Rectal smooth muscle tissue (tissue), 1 donor: ENCODE data around the gene RPS6KA5.
"Not testable (repeated sequence)": the region's sequence is repeated elsewhere in the genome, so short reads cannot be mapped to it uniquely, and the experiment has no call there.

Experiments
- H3K27ac ChIP-seq: one replicate; pipeline ENCODE4 v1.7.0; 2013; ENCODE audit warnings: low read depth, low read length, inconsistent platforms
- H3K27me3 ChIP-seq: one replicate; pipeline ENCODE4 v1.7.0; 2013; ENCODE audit warnings: low read length; ENCODE audit not compliant: control insufficient read depth, insufficient read depth
- H3K36me3 ChIP-seq: one replicate; pipeline ENCODE4 v1.7.0; 2013; ENCODE audit warnings: low read length; ENCODE audit not compliant: control insufficient read depth, insufficient read depth
- H3K4me1 ChIP-seq: one replicate; pipeline ENCODE4 v1.7.0; 2013; ENCODE audit warnings: low read length; ENCODE audit not compliant: control insufficient read depth, insufficient read depth
- H3K4me3 ChIP-seq: one replicate; pipeline ENCODE4 v1.7.0; 2013; ENCODE audit warnings: low read length
- H3K9ac ChIP-seq: one replicate; pipeline ENCODE4 v1.7.0; 2013; ENCODE audit warnings: low read length

RPS6KA5 gene

DNA sequence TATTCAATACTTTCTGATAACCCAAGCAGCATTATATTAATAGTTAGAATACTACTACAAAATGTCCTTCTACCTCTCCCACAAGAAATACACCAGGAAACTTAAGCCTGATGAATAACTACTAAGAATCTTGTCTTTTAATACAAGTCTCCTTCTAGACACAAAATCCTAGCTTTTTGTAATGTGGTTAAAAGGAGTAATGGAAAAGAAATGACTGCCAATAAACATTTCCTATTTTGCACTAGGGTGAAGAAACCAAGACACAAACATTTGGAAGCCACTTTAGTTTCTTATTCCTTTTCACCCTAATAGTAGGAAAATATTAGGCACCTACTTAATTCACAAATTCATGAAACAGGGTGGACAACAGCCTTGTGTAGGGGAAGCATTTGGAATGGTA, 192.9 kb downstream of the RPS6KA5 start:
- Histone ChIP-seq H3K4me1 (peaks cover 9% of the 10 kb centered on the region), H3K36me3 (no peaks in the 10 kb centered on the region), H3K9ac (no peak overlapping the region), H3K27me3 (no peaks in the 10 kb centered on the region), H3K27ac (peak overlapping the region; percentile 55), H3K4me3 (no peak overlapping the region)

DNA sequence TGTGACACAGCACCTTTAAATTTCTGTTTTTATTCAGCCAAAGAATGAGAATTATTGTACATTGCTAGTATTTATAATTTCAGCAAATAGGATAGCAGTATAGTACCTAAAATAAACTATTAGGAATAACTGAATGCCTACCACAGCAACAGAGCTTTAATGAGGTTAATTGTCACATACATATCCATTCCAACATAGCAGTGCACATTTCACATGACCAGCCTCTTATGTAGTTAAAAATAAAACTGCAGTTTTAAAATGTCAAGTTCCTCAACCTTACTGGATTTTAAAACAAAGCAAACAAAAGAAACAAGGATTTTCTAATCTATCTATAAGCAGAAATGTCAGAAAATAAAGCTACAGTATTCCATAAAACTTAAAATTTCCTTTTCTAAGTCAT, 193.6 kb downstream of the RPS6KA5 start:
- no peak overlapping the region for H3K27ac ChIP-seq
- H3K27me3 ChIP-seq = no peaks in the 10 kb centered on the region
- no peak overlapping the region for H3K4me3 ChIP-seq
- no peaks in the 10 kb centered on the region for H3K36me3 ChIP-seq
- no peak overlapping the region for H3K9ac ChIP-seq
- peaks cover 8% of the 10 kb centered on the region for H3K4me1 ChIP-seq

DNA sequence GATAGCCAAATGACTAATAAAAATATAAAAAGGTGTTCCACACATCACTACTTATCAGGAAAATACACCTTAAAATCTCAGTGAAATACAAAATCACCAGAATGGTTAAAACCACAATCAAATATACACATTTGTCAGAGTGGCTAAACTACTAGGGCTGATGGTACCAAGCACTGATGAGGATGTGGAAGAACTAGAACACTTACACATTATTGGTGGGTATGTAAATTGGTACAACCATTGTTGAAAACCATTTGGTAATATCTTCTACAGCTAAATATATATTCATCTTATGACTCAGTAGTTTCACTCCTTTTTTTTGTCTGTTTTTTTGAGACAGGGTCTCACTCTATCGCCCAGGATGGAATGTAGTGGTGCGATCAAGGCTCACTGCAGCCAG, 195.7 kb downstream of the RPS6KA5 start:
- H3K9ac ChIP-seq = no peak overlapping the region
- no peak overlapping the region for H3K4me3 ChIP-seq
- no peaks in the 10 kb centered on the region for H3K27me3 ChIP-seq
- H3K4me1 ChIP-seq = peaks cover 4% of the 10 kb centered on the region
- no peak overlapping the region for H3K27ac ChIP-seq
- H3K36me3 ChIP-seq = no peaks in the 10 kb centered on the region

DNA sequence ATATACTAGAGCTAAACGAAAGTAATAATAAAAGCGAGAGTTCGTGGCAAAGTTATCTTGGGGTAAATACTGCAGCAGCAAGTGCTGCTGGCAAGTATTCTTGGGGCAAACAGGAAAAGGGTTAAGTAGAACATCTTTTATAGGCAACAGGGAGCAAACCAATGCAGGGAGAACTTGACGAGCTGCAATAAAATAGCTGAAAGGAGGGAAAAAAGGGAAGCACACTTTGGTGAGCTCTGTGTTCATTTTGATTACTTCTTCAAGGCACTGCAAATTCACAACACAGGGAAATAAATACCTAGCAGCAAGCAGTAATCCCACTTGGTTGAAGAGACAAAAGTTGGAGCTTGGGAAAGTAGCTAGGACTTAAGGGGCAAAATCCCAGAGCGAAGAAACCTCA, 201.9 kb downstream of the RPS6KA5 start:
- Histone ChIP-seq H3K27ac (no peak overlapping the region), H3K4me3 (no peak overlapping the region), H3K4me1 (no peaks in the 10 kb centered on the region), H3K36me3 (no peaks in the 10 kb centered on the region), H3K9ac (no peak overlapping the region), H3K27me3 (no peaks in the 10 kb centered on the region)

DNA sequence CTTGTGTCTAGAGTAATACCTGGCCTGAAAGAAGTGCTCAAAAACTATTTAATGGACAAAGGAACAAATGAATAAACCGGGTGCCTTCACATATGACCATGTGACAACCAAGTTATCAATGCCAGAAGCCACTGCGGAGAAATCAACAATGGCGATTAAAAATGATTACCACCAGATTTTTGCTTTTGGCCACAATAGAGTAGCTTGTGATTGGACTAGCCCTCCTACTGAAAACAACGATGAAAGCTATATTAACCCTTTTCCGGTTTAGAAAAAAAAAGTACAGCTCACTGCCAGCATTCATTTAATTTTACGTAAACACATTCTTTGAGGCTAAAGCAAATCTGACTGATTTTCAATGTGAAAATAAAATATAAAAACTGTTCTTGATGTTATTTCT, 202.6 kb downstream of the RPS6KA5 start:
- Histone ChIP-seq H3K4me3 (no peak overlapping the region), H3K27ac (no peak overlapping the region), H3K36me3 (no peaks in the 10 kb centered on the region), H3K27me3 (no peaks in the 10 kb centered on the region), H3K4me1 (no peaks in the 10 kb centered on the region), H3K9ac (no peak overlapping the region)

DNA sequence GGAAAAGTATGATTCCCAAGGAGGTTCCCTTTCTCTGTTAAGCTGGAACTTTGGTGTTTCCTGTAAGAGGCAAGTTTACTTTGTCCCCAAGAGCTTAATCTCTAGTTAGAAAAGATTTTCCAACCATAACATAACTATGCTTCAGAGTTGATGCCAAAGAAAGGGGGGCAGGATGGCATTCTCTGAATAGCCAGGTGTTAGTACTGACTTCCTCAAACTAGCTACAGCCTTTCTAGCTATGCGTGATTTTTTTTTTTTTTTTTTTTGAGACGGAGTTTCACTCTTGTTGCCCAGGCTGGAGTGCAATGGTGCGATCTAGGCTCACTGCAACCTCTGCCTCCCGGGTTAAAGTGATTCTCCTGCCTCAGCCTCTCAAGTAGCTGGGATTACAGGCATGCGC, 204.3 kb downstream of the RPS6KA5 start:
- not testable (repeated sequence) for H3K9ac ChIP-seq, H3K27me3 ChIP-seq, H3K36me3 ChIP-seq, H3K4me3 ChIP-seq, H3K27ac ChIP-seq, H3K4me1 ChIP-seq

DNA sequence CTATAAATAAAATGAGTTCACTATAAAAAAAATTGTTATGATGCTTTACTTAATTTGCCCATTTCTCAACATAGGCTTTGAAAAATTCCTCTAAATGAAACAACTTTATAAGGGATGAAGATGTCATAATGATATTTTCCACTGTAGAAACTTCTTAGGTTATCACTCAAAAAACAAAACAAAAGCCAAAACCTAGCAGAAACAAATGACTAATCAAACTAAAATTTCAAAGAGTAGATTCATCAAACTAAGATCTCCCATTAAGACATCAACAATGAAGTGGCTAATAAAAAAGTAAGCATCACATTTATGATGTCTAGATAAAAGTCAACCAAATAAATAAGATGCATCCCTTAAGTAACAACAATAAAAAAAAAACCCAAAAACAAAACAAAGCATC, 207.3 kb downstream of the RPS6KA5 start:
- H3K4me3 ChIP-seq = no peak overlapping the region
- no peaks in the 10 kb centered on the region for H3K4me1 ChIP-seq
- no peak overlapping the region for H3K9ac ChIP-seq
- H3K36me3 ChIP-seq = no peaks in the 10 kb centered on the region
- no peaks in the 10 kb centered on the region for H3K27me3 ChIP-seq
- no peak overlapping the region for H3K27ac ChIP-seq

DNA sequence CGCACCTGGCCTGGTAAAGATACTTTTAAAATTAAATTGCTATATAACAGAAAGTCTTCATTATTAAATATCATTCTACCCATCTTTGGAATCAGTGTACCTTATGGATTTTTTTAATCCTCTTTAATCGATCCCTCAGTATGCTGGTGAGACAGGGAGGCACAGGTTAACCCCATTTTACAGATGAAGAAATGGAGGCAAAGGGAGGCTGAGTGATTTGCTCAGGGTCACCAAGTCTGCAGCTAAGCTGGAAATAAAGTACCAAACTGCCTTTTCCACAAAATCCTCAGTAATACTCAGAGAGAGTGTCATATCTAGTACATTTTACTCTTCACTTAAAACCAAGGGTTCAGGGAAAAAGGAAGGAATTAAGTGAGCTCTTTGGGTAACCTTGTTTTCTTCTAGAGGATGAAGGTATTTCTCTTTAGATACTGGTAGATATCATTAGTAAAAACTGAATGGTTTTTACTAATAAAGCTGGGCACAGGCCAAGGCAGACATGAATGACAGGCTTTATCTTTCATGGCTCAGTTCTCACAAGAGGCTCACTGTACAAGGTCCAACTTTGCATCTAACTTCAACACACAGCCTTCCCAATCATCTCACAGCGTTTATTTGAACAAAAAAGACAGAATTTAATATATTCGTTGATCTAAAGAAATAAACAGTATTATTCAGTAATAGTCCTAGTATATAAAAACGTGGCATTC, 209.0 kb downstream of the RPS6KA5 start:
- Histone ChIP-seq H3K4me1 (no peaks in the 10 kb centered on the region), H3K4me3 (no peak overlapping the region), H3K27me3 (no peaks in the 10 kb centered on the region), H3K9ac (no peak overlapping the region), H3K36me3 (no peaks in the 10 kb centered on the region), H3K27ac (no peak overlapping the region)

DNA sequence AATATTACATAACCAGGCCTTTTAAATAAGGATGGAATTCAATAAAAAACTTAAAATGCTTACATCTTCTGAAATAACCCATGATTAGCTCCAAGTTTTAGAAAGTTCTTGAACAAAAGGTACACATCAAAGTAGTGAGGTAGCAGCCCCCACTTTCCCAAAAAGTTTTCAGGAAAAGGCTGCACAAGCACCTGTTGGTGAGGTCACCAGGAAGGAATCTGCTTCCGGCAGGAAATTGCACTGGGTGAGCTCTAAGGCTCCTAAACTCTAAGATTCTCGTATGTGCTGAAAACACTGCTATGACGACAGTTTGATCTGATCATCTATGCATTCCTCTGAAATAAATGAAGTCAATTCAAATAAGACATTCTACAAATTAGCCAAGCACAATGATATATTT, 210.0 kb downstream of the RPS6KA5 start:
- Histone ChIP-seq H3K36me3 (no peaks in the 10 kb centered on the region), H3K4me3 (no peak overlapping the region), H3K27ac (no peak overlapping the region), H3K4me1 (no peaks in the 10 kb centered on the region), H3K9ac (no peak overlapping the region), H3K27me3 (no peaks in the 10 kb centered on the region)

DNA sequence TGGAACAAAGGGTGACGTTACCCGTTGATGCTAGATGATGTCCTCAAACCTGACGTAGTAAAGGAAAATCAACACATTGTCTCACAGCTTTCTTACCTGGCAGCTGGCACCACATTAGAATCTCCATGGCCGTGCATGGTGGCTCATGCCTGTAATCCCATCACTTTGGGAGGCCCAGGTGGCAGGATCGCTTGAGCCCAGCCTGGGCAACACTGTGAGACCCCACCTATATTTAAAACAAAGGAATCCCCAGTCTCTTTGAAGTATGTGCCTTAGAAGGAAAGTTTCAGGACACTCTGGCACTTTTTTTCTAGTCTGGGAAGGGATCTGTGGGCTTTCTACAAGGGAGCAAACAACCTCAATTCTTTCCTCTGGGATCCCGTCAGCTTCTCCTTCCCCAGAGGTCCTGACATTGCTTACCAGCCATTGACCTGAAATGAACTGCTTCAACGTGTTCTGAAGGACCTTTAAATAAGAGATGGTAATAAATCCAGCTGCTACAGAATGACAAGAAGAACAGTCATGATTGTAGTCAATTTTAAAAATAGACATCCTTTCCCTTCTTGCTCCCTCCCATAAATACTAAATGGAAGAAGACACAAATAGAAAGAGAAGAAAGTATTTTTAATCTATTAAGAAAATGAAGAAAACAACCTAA, 210.5 kb downstream of the RPS6KA5 start:
- H3K4me3 ChIP-seq = no peak overlapping the region
- H3K36me3 ChIP-seq = no peaks in the 10 kb centered on the region
- H3K27me3 ChIP-seq = no peaks in the 10 kb centered on the region
- no peak overlapping the region for H3K27ac ChIP-seq
- no peak overlapping the region for H3K9ac ChIP-seq
- H3K4me1 ChIP-seq = no peaks in the 10 kb centered on the region

DNA sequence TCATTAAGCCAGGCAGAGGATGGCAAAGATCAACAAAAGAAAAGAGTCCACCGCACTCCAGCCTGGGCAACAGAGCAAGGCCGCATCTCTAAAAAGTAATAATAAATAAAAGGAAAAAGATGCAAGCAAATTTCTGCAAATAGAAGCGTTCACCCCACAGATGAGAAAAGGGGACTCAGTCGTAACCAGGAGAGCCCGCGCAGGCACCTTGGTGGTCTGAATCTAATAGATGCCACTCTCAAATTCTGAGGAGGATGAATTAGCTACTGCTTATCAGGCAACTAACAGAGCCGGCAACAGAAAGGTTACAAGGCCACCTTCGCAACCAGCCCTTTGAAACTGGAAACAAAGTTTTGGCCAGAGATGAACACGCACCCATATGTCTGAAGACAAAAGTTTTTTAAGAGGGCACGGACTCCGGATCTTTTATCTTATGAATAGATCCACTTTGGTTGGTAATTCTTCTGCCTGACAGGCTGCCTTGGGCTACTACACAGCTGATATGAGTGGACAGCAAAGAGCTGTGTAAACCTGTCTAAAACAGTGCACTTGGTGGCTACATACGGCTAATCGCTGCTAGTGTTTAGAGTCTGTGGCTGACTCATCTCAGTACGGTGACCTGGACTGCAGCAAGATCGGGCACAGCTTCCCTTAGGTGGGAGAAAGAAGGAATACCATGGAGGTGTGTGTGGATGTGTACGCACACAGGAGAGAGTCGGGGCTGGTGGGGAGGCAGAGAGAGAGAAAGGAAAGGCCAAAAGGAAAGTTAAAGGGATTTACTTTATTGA, 211.3 kb downstream of the RPS6KA5 start:
- H3K27me3 ChIP-seq = no peaks in the 10 kb centered on the region
- no peak overlapping the region for H3K9ac ChIP-seq
- H3K27ac ChIP-seq = no peak overlapping the region
- H3K4me3 ChIP-seq = no peak overlapping the region
- H3K36me3 ChIP-seq = no peaks in the 10 kb centered on the region
- no peaks in the 10 kb centered on the region for H3K4me1 ChIP-seq

DNA sequence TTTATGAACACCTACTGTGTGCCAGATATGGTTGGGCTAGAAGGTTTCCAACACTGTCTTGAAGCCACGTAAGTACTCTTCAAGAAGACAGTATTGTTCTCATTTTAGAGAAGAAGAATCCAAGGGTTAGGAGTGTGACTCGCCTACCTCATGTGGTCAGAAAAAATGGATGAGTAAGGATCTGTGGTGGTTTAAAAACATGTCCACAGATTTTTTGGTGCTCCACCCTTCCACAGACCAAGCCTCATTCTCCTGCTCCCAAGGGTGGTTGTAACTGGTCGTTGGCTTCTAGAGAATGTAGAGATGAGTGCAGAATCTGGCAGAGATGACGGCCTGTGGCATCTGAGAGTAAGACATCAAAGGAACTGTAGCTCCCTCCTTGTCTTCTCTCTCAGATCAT, 213.9 kb downstream of the RPS6KA5 start:
- H3K27me3 ChIP-seq = no peaks in the 10 kb centered on the region
- H3K36me3 ChIP-seq = no peaks in the 10 kb centered on the region
- H3K27ac ChIP-seq = no peak overlapping the region
- H3K4me3 ChIP-seq = no peak overlapping the region
- H3K9ac ChIP-seq = no peak overlapping the region
- H3K4me1 ChIP-seq = no peaks in the 10 kb centered on the region
